ENCODE measurements around the gene PKNOX1. TPM values are rescaled to one million over a fixed set of nuclear protein-coding genes. Genes with fewer than 3 reads are reported as not detected.
"Not testable (repeated sequence)": the region's sequence is repeated elsewhere in the genome, so short reads cannot be mapped to it uniquely, and the experiment has no call there.

PKNOX1 gene
- total RNA-seq (2022) = 13.4 and 15.0 TPM in 2 replicates
- percentile 63 among the genes with signal in this experiment for Bru-seq, nascent RNA
- BruChase-seq, experiment 1, labeled RNA remaining after a 6-hour chase = percentile 81 among the genes with signal in this experiment
- percentile 71 among the genes with signal in this experiment for BruChase-seq, experiment 2, labeled RNA remaining after a 2-hour chase
- long read RNA-seq, full-length matches to known transcripts = 31 of 48 reads
- long read RNA-seq, partial matches to known transcripts = 7 of 48 reads
- long read RNA-seq, other reads (novel, unspliced or antisense) = 10 of 48 reads

DNA sequence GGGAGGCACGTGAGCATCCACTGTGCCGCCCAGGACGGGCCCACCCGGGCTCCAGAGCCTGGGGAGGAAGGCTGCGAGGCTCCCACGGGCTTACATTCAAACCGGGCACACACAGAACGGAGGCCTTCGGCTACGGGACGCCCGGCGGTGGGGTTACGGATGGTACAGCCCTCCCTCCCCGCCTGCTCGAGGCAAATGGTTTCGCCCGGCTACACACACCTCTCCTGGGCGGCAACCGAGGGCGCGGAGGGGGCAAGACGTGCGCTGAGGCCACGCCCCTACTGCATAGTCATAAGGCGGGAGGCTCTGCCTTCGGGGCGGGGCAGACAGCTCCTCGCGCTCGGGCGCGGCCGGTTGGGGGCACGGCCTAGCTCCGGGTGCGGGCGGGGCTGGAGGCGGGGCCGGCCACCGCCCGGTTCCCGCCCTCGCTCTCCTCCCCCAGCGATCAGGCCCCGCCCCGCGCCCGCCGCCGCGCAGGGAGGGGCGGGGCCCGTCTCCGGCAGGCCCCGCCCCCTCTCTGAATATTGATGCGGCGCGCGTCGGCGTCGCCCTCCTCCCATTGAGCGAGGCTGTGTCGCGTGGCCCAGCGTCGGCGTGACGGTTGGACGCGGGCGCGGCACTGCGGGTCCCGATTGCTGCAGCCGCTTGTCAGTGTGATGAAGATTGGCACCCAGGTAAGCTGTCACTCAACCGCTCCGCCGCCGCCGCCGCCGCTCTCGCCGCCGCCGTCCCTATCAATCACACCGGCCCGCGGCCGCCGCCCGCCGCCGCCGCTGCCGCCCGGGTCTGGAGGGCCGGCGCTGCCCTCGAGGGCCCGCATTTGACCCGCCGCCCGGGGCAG lies at the start of gene PKNOX1:
TSS of gene PKNOX1 (plus strand) at position 572 of the 841 bp plus-strand sequence. CDS start 29,820 bp downstream, outside the sequence.
- BruUV-seq (replicated peaks) = no TSS peak
- H3K27ac Mint-ChIP-seq (ENCODE audit: low read depth, unreplicated experiment) = peak within 1 kb of the TSS; percentile 90
- ChIA-PET POLR2A (interaction anchor here (0.6 to 2.4 kb wide), 14 partner anchors 9 to 670 kb away, joined by 3 to 19 read pairs (median 4); partner anchors contain the start of gene NDUFV3), CTCF (interaction anchor here (0.6 kb wide), 1 partner anchor 133 kb away, joined by 3 read pairs; no protein-coding TSS in a partner anchor)
- peaks cover 7% of the 10 kb centered on the region for H3K4me1 Mint-ChIP-seq (ENCODE audit: insufficient read depth, unreplicated experiment)
- no peaks in the 10 kb centered on the region for H3K27me3 Mint-ChIP-seq (ENCODE audit: insufficient read depth, unreplicated experiment)
- peak; percentile 99 for DNase-seq (ENCODE audit: unreplicated experiment)
- H3K9me3 Mint-ChIP-seq (ENCODE audit: unreplicated experiment) = no peaks in the 10 kb centered on the region
- H3K4me3 Mint-ChIP-seq (ENCODE audit: unreplicated experiment) = peak within 1 kb of the TSS; percentile 81
- intact Hi-C loops (cut with micrococcal nuclease) = loop anchor here (1.0 to 2.0 kb wide), 3 partner anchors 19 to 49 kb away; partner anchors contain the start of gene ERVH48-1
- TF ChIP-seq CTCF (IDR thresholded peaks at IDR 0.05; ENCODE audit: unreplicated experiment) = no peak
- H3K36me3 Mint-ChIP-seq (ENCODE audit: insufficient read depth, unreplicated experiment) = peaks cover 25% of the 10 kb centered on the region

DNA sequence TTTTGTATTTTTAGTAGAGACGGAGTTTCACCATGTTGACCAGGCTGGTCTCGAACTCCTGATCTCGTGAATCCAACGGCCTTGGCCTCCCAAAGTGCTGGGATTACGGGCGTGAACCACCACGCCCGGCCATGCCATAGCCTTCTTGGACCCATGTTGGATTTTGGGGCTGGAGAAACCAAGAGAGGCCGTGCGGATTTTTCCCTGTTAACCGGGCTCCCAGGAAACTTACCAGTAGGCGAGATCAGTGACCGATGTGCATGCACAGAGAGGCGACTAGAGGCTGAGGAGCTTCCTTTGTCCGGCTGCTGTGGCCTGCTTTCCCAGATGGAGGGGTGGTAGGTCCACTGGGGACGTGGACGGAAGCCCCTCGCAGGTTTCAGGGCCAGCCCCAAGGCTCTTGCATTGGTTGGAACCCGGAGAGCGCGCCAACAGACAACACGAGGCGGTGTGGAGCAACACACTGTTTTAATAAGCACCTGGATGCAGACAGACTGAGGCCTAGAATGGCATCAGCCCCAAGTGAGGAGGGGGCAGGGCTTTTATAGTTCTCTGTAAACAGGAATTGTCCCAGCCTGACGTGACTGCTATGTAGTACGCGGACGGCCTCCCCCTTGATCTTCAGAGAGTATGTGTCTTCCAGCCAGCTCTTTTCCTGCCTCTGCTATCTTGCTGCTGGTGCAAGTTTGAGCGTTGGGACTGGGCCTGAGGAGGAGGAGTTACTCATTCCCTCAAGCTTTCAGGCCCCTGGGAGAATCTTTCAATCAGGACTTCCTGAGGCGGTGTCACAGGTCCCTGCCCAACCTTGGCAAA lies 49.0 kb upstream of the PKNOX1 start, which contains the start of gene ERVH48-1:
TSS of gene ERVH48-1 (minus strand) at position 517 of the 813 bp plus-strand sequence. CDS start 6,624 bp downstream, outside the sequence.
- H3K4me1 Mint-ChIP-seq (ENCODE audit: insufficient read depth, unreplicated experiment) = peaks cover 11% of the 10 kb centered on the region
- ChIA-PET POLR2A (no interaction called here), CTCF (no interaction called here)
- H3K9me3 Mint-ChIP-seq (ENCODE audit: unreplicated experiment) = no peaks in the 10 kb centered on the region
- no peak for TF ChIP-seq CTCF (IDR thresholded peaks at IDR 0.05; ENCODE audit: unreplicated experiment)
- H3K27me3 Mint-ChIP-seq (ENCODE audit: insufficient read depth, unreplicated experiment) = no peaks in the 10 kb centered on the region
- DNase-seq (ENCODE audit: unreplicated experiment) = no peak
- H3K27ac Mint-ChIP-seq (ENCODE audit: low read depth, unreplicated experiment) = peak within 1 kb of the TSS; percentile 86
- intact Hi-C loops (cut with micrococcal nuclease) = loop anchor here (2.0 kb wide), 1 partner anchor 49 kb away; the partner anchor contains the start of gene PKNOX1
- H3K36me3 Mint-ChIP-seq (ENCODE audit: insufficient read depth, unreplicated experiment) = peaks cover 5% of the 10 kb centered on the region
- BruUV-seq (replicated peaks) = no TSS peak
- no peak within 1 kb of the TSS for H3K4me3 Mint-ChIP-seq (ENCODE audit: unreplicated experiment)

- CTCF ChIA-PET; H3K9me3 Mint-ChIP-seq (ENCODE audit: unreplicated experiment); H3K27ac Mint-ChIP-seq (ENCODE audit: low read depth, unreplicated experiment); DNase-seq (ENCODE audit: unreplicated experiment); BruUV-seq (replicated peaks); H3K4me3 Mint-ChIP-seq (ENCODE audit: unreplicated experiment); H3K36me3 Mint-ChIP-seq (ENCODE audit: insufficient read depth, unreplicated experiment); H3K27me3 Mint-ChIP-seq (ENCODE audit: insufficient read depth, unreplicated experiment); intact Hi-C loops (cut with micrococcal nuclease): not testable (repeated sequence)
- H3K4me1 Mint-ChIP-seq (ENCODE audit: insufficient read depth, unreplicated experiment) = peaks cover 11% of the 10 kb centered on the region
- POLR2A ChIA-PET = interaction anchor here (1.2 kb wide), 1 partner anchor 46 kb away, joined by 3 read pairs; the partner anchor contains the start of gene PKNOX1
Observed at GRCh38 chr21:42927474-42928200, 46.7 kb upstream of the PKNOX1 start.

DNA sequence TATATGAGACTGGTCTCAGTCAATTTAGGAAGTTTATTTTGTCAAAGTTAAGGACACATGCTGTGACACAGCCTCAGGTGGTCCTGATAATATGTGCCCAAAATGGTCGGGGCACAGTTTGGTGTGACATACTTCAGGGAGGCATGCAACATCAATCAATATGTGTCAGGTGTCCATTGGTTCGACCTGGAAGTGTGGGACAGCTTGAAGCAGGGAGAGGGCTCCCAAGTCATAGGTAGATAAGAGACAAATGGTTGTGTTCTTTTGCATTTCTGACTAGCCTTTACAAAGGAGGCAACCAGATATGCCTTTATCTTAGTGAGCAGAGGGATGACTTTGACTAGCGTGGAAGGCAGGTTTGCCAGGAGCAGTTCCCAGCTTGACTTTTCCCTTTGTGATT lies 44.4 kb upstream of the PKNOX1 start:
- H3K4me1 Mint-ChIP-seq (ENCODE audit: insufficient read depth, unreplicated experiment) = no peaks in the 10 kb centered on the region
- no peak for TF ChIP-seq CTCF (IDR thresholded peaks at IDR 0.05; ENCODE audit: unreplicated experiment)
- H3K9me3 Mint-ChIP-seq (ENCODE audit: unreplicated experiment) = no peaks in the 10 kb centered on the region
- intact Hi-C loops (cut with micrococcal nuclease) = no loop called here
- H3K27ac Mint-ChIP-seq (ENCODE audit: low read depth, unreplicated experiment) = no peak overlapping the region
- H3K4me3 Mint-ChIP-seq (ENCODE audit: unreplicated experiment) = no peak overlapping the region
- POLR2A ChIA-PET = interaction anchor here (1.2 kb wide), 2 partner anchors 37 kb away, joined by 4 to 6 read pairs; partner anchors contain the start of gene NDUFV3
- CTCF ChIA-PET = interaction anchor here (0.7 kb wide), 1 partner anchor 104 kb away, joined by 4 read pairs; no protein-coding TSS in a partner anchor
- no peak for DNase-seq (ENCODE audit: unreplicated experiment)
- no peaks in the 10 kb centered on the region for H3K27me3 Mint-ChIP-seq (ENCODE audit: insufficient read depth, unreplicated experiment)
- no TSS peak for BruUV-seq (replicated peaks)
- H3K36me3 Mint-ChIP-seq (ENCODE audit: insufficient read depth, unreplicated experiment) = peaks cover 5% of the 10 kb centered on the region

Data from MCF 10A (cell line).